GM12873 (cell line): ENCODE measurements around the gene ERVFRD-1.

Source experiments
- CTCF ChIP-seq: IDR thresholded peaks from 2 replicates; pipeline ENCODE4 v1.5.1; 2012; ENCODE audit warnings: low read depth, mild to moderate bottlenecking, moderate library complexity, low read length, control low read depth; ENCODE audit not compliant: insufficient read depth; ENCODE audit errors: missing control alignments

ERVFRD-1 gene

GRCh38 chr6:11094411-11094851 lies 17.1 kb downstream of the ERVFRD-1 start:
- no peak for TF ChIP-seq CTCF

- TF ChIP-seq CTCF, result peak; percentile 39
These were observed 17.7 kb downstream of the ERVFRD-1 start, which contains the start of gene SMIM13 for GRCh38 chr6:11093626-11094410. Gene SMIM13 (plus strand): TSS chr6:11093834. CDS start chr6:11094314, 480 bp downstream.

GRCh38 chr6:11093376-11093625 lies 18.2 kb downstream of the ERVFRD-1 start:
- TF ChIP-seq CTCF, result no peak

- peak; percentile 3 for TF ChIP-seq CTCF
These were observed 18.7 kb downstream of the ERVFRD-1 start for GRCh38 chr6:11092668-11093375.

GRCh38 chr6:11089695-11090094 lies 21.8 kb downstream of the ERVFRD-1 start:
- TF ChIP-seq CTCF, result no peak

GRCh38 chr6:11085758-11086435 lies 25.6 kb downstream of the ERVFRD-1 start:
- TF ChIP-seq CTCF, result no peak

GRCh38 chr6:11083956-11084355 lies 27.6 kb downstream of the ERVFRD-1 start:
- no peak for TF ChIP-seq CTCF
